Small intestine (tissue), 16 donors: ENCODE results near the gene HDHD2. TPM values are rescaled to one million over a fixed set of nuclear protein-coding genes. Genes with fewer than 3 reads are reported as not detected.
A peak's percentile ranks its signal among the peaks of the same experiment; 100 is the strongest.
"Not testable (repeated sequence)": the region's sequence is repeated elsewhere in the genome, so short reads cannot be mapped to it uniquely, and the experiment has no call there.

Source experiments
- DNase-seq, 2 donors: peaks; one replicate each; pipeline versions ENCODE4 v3.0.0 to v3.0.0-alpha.2; 2013
- FAIRE-seq: peaks from 2 replicates; lab custom pipeline; 2012; peaks lifted over from hg19 to GRCh38; lab: Jason Lieb, UNC
- H3K27ac ChIP-seq, 3 donors: one replicate each; pipeline ENCODE4 v1.5.1; 2013; ENCODE audit warnings: low read length in 2 of 3, mild to moderate bottlenecking in 2 of 3, control low read depth in 1 of 3, inconsistent platforms in 1 of 3, low read depth in 1 of 3, moderate library complexity in 1 of 3
- H3K27me3 ChIP-seq, 3 donors: one replicate each; pipeline ENCODE4 v1.6.1; 2013; ENCODE audit warnings: low read length in 3 of 3, inconsistent platforms in 1 of 3; ENCODE audit not compliant: control insufficient read depth in 3 of 3, insufficient read depth in 3 of 3
- H3K36me3 ChIP-seq, 3 donors: one replicate each; pipeline ENCODE4 v1.6.1; 2013; ENCODE audit warnings: low read length in 3 of 3, inconsistent platforms in 1 of 3, low read depth in 1 of 3, mild to moderate bottlenecking in 1 of 3, moderate library complexity in 1 of 3; ENCODE audit not compliant: control insufficient read depth in 3 of 3, insufficient read depth in 2 of 3
- H3K4me1 ChIP-seq, 3 donors: one replicate each; pipeline ENCODE4 v1.6.1; 2013; ENCODE audit warnings: low read length in 2 of 3, inconsistent platforms in 1 of 3, low read depth in 1 of 3, mild to moderate bottlenecking in 1 of 3, moderate library complexity in 1 of 3; ENCODE audit not compliant: control insufficient read depth in 3 of 3, insufficient read depth in 2 of 3
- H3K4me3 ChIP-seq, 3 donors: one replicate each; pipeline ENCODE4 v1.5.1; 2013; ENCODE audit warnings: low read length in 3 of 3, control low read depth in 1 of 3, inconsistent platforms in 1 of 3, low read depth in 1 of 3, mild to moderate bottlenecking in 1 of 3, moderate library complexity in 1 of 3
- H3K9me3 ChIP-seq, 2 donors: one replicate each; pipeline ENCODE4 v1.6.1; 2013; ENCODE audit warnings: low read depth in 1 of 2, low read length in 1 of 2; ENCODE audit not compliant: control insufficient read depth in 2 of 2, insufficient read depth in 1 of 2
- WGBS, 3 donors: extraction: QIAGEN DNeasy Blood & Tissue Kit; methylation state at CpG; one replicate each; pipeline ENCODE4 v1.1.7; 2013; 5-methylcytosine and 5-hydroxymethylcytosine counted together
- long read RNA-seq, 10 donors: transcript quantifications; one replicate each; lab custom pipeline, GENCODE V29; 2026
- polyA plus RNA-seq, 4 donors: library from polyadenylated mRNA; stranded (reverse) in 3 of 4; unstranded in 1 of 4; fragments of 200-250 nt in 3 of 4; fragments of 120-200 nt in 1 of 4; gene quantifications; one replicate each; pipeline versions ENCODE4 v1.2.1 to v1.2.3, GENCODE V29; 2013
- donor health status: healthy with polysubstance abuse.
- donor health status: control.
- donor health status: control.
- donor health status: Bipolar disorder and iron deficiency.
- donor health status: healthy.

HDHD2 gene
- 10 to 100 TPM; 16.5 to 39.0 (median 24.3) TPM for polyA plus RNA-seq
- long read RNA-seq, donor 1: 0 reads
- long read RNA-seq, donor 2, partial matches to known transcripts: 0 of 4 reads
- long read RNA-seq, donor 2, other reads (novel, unspliced or antisense): 0 of 4 reads
- long read RNA-seq, donor 3, transcript HDHD2-206 (1 exons, 3,229 nt): major isoform, 5 of 10 reads
- long read RNA-seq, donor 3, partial matches to known transcripts: 0 of 10 reads
- long read RNA-seq, donor 3, other reads (novel, unspliced or antisense): 0 of 10 reads
- long read RNA-seq, donor 4: 0 reads
- long read RNA-seq, donor 5, partial matches to known transcripts: 0 of 1 reads
- long read RNA-seq, donor 5, other reads (novel, unspliced or antisense): 0 of 1 reads
- long read RNA-seq, donor 6, partial matches to known transcripts: 0 of 4 reads
- long read RNA-seq, donor 6, other reads (novel, unspliced or antisense): 0 of 4 reads
- long read RNA-seq, donor 7, partial matches to known transcripts: 0 of 9 reads
- long read RNA-seq, donor 7, other reads (novel, unspliced or antisense): 0 of 9 reads
- long read RNA-seq, donor 8, partial matches to known transcripts: 0 of 1 reads
- long read RNA-seq, donor 8, other reads (novel, unspliced or antisense): 0 of 1 reads
- long read RNA-seq, donor 9, partial matches to known transcripts: 0 of 1 reads
- long read RNA-seq, donor 9, other reads (novel, unspliced or antisense): 0 of 1 reads
- long read RNA-seq, donor 10, transcript HDHD2-201 (7 exons, 2,212 nt): major isoform, 9 of 17 reads
- long read RNA-seq, donor 10, partial matches to known transcripts: 0 of 17 reads
- long read RNA-seq, donor 10, other reads (novel, unspliced or antisense): 0 of 17 reads

- peaks cover 6 to 12% (median 10%) of the 10 kb centered on the region in 3 donors for H3K4me1 ChIP-seq
- peak within 1 kb of the TSS; percentile 41 to 80 (median 62) for H3K4me3 ChIP-seq
- FAIRE-seq (no peak), DNase-seq (peak; percentile 73 to 90)
- H3K27me3 ChIP-seq: no peaks in the 10 kb centered on the region
- H3K27ac ChIP-seq: peak within 1 kb of the TSS; percentile 81 to 95 (median 92)
- WGBS, 3 donors: 0% methylated on average over 66 to 70 of the region's 70 CpGs
- H3K36me3 ChIP-seq: peaks cover 0 to 2% (median 2%) of the 10 kb centered on the region in 3 donors
- no peaks in the 10 kb centered on the region for H3K9me3 ChIP-seq
Measured at GRCh38 chr18:47150029-47150823, at the start of gene HDHD2. TSS of gene HDHD2 (minus strand) at chr18:47150500. CDS start at chr18:47136439, 14,061 bp downstream.

- not testable (repeated sequence) for DNase-seq, FAIRE-seq, H3K9me3 ChIP-seq, H3K36me3 ChIP-seq, H3K27me3 ChIP-seq, H3K4me3 ChIP-seq, H3K27ac ChIP-seq, H3K4me1 ChIP-seq
- WGBS, 3 donors: 55 to 86% (median 73%) methylated on average over 3 of the region's 3 CpGs
Measured at GRCh38 chr18:47195961-47196360, 45.7 kb upstream of the HDHD2 start.

DNA sequence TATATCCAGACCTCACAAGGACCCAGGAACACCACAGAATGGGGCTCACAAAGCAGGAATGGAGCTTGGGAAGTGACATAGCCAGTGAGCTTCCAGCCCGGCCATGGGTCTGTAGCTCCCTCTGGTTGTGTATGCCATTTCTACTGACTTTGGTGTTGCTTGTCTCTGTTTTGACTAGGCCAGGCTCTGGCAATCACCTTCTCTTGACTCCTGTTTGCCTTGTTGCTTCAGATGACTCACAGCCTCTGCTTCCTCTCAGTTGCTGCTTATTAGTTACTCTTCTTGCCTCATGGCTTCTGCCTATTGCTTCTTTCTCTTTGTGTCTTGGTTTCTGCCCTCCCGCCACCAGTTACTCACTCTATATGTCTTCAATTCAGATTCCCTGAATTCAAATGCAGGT is 41.7 kb upstream of the HDHD2 start:
- DNase-seq: no peak
- Histone ChIP-seq H3K4me3 (no peak overlapping the region), H3K27me3 (no peaks in the 10 kb centered on the region), H3K4me1 (no peaks in the 10 kb centered on the region), H3K27ac (no peak overlapping the region), H3K9me3 (no peaks in the 10 kb centered on the region), H3K36me3 (no peaks in the 10 kb centered on the region)
- 80 to 89% (median 81%) methylated on average over 2 of the region's 2 CpGs for whole genome bisulfite sequencing, 3 donors
- FAIRE-seq: no peak

GRCh38 chr18:47187721-47188120 is 37.4 kb upstream of the HDHD2 start:
- Histone ChIP-seq H3K9me3 (peaks cover 0 to 6% of the 10 kb centered on the region in 2 donors), H3K4me3 (no peak overlapping the region), H3K4me1 (no peaks in the 10 kb centered on the region), H3K27me3 (peaks cover 0 to 2% (median 2%) of the 10 kb centered on the region in 3 donors), H3K36me3 (no peaks in the 10 kb centered on the region), H3K27ac (no peak overlapping the region)
- DNase-seq: no peak
- FAIRE-seq: no peak
- 78 to 82% (median 81%) methylated on average over 7 of the region's 7 CpGs for WGBS, 3 donors

DNA sequence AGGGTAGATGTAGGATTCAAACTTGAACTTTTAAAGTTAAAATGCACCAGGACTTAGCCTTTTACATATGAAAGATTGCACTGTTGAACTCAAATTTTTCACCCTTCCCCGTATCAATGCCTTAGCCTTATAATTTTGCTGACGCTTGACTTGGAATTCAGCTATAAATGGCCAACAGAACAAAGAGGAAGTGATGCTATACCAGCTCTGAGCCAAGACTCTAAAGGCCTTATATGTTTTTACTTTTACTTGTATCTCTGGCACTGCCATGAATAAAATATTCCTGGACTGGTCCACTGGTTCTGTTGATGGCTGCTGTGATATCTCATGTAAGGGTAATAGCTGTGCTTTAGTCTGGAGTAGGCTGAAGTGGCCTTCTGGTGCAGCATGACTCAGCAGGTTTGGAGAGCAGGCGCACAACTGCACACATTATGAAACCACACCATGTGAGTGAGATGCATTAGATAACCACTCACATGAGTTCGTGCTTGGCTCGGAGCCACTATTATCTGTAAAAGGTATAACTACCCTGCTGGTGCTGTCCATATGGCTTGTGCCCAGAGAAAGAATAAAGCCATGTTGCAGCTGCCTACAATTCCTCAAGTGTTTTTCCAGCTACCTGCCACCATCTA is 34.2 kb upstream of the HDHD2 start:
- DNase-seq (peak in 1 of 2 donors; percentile 14), FAIRE-seq (no peak)
- H3K4me3 ChIP-seq: no peak overlapping the region

GRCh38 chr18:47182156-47182555 is 31.9 kb upstream of the HDHD2 start:
- H3K9me3 ChIP-seq, DNase-seq, H3K4me3 ChIP-seq, H3K36me3 ChIP-seq, H3K27ac ChIP-seq, H3K4me1 ChIP-seq, FAIRE-seq, H3K27me3 ChIP-seq: not testable (repeated sequence)
- 84 to 87% (median 85%) methylated on average over 5 of the region's 5 CpGs for WGBS, 3 donors

More for the DNA sequence above, 34.2 kb upstream of the HDHD2 start:
- WGBS, 3 donors: 90 to 91% (median 90%) methylated on average over 5 of the region's 5 CpGs
- no peaks in the 10 kb centered on the region for H3K4me1 ChIP-seq
- no peaks in the 10 kb centered on the region for H3K36me3 ChIP-seq
- H3K27ac ChIP-seq: no peak overlapping the region
- peaks cover 0 to 2% (median 2%) of the 10 kb centered on the region in 3 donors for H3K27me3 ChIP-seq
- peaks cover 0 to 6% of the 10 kb centered on the region in 2 donors for H3K9me3 ChIP-seq

- no peak for DNase-seq
- no peak for FAIRE-seq
- no peaks in the 10 kb centered on the region for H3K4me1 ChIP-seq
- H3K36me3 ChIP-seq: no peaks in the 10 kb centered on the region
- H3K27me3 ChIP-seq: peaks cover 0 to 2% (median 2%) of the 10 kb centered on the region in 3 donors
- H3K4me3 ChIP-seq: no peak overlapping the region
- H3K27ac ChIP-seq: no peak overlapping the region
- peaks cover 0 to 6% of the 10 kb centered on the region in 2 donors for H3K9me3 ChIP-seq
- WGBS, 3 donors: 70 to 78% (median 72%) methylated on average over 3 of the region's 3 CpGs
Measured at GRCh38 chr18:47180765-47181164, 30.5 kb upstream of the HDHD2 start.
